Left ventricle myocardium inferior (tissue), 1 donor: ENCODE data around the gene KCNN3. TPM values are rescaled to one million over a fixed set of nuclear protein-coding genes. Genes with fewer than 3 reads are reported as not detected.

Experiments
- DNase-seq: peaks from one replicate; pipeline ENCODE4 v3.0.0-alpha.2; 2020
- H3K27ac ChIP-seq: fragments of 200-600 bp; replicated peaks from 2 replicates; pipeline ENCODE4 v1.8.0; 2021
- H3K27me3 ChIP-seq: fragments of 200-600 bp; 2 replicates; pipeline ENCODE4 v1.8.0; 2021; ENCODE audit warnings: low read depth
- H3K36me3 ChIP-seq: fragments of 200-600 bp; 2 replicates; pipeline ENCODE4 v1.8.0; 2021
- H3K4me1 ChIP-seq: fragments of 200-600 bp; 2 replicates; pipeline ENCODE4 v1.8.0; 2021
- H3K4me3 ChIP-seq: fragments of 200-600 bp; 2 replicates; pipeline ENCODE4 v1.8.0; 2021; ENCODE audit warnings: mild to moderate bottlenecking, moderate library complexity
- H3K9me3 ChIP-seq: fragments of 200-600 bp; replicated peaks from 2 replicates; pipeline ENCODE4 v1.8.0; 2021
- CTCF ChIP-seq: fragments of 200-600 bp; IDR thresholded peaks from 2 replicates; pipeline ENCODE4 v1.8.0; 2021; ENCODE audit warnings: antibody characterized with exemption, mild to moderate bottlenecking, borderline replicate concordance
- intact Hi-C: fragments of 100-400 bp; cut with micrococcal nuclease; formaldehyde crosslinking; loops from one replicate; pipeline ENCODE4 v1.11.0; 2022
- total RNA-seq: library from RNA; stranded (reverse); fragmentation: NEBNext Ultra II Directional; extraction: Animal tissue kit (Norgen Biotek cat#: 25700); gene quantifications from one replicate; pipeline ENCODE4 v1.2.1, GENCODE V29; 2021
- donor health status: DM: no; HTN: yes; CAD: no; lungs with severe emphysema.

KCNN3 gene
- total RNA-seq, 1 donor from 2014 or later: 4.8 TPM

DNA sequence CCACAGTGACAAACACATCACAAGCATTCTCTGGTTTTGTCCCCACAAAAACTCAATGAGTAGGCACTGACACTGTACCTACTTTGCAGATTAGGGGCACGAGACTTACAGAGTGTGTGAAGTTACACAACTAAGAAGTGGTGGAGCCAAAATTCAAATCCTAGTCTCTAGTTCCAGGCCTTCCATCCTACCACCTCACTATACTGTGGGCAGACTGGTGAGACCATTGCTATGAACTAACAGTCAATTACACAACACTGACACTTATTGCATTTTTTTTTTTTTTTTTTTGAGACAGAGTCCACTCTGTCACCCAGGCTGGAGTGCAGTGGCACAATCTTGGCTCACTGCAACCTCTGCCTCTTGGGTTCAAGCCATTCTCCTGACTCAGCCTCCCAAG, 71.4 kb downstream of the KCNN3 start:
- peaks cover 15% of the 10 kb centered on the region for H3K4me1 ChIP-seq
- intact Hi-C loops: no loop called here
- DNase-seq: no peak
- H3K4me3 ChIP-seq: no peak overlapping the region
- no peaks in the 10 kb centered on the region for H3K27me3 ChIP-seq
- TF ChIP-seq CTCF: no peak
- H3K36me3 ChIP-seq: no peaks in the 10 kb centered on the region
- H3K27ac ChIP-seq: no peak overlapping the region
- no peaks in the 10 kb centered on the region for H3K9me3 ChIP-seq

GRCh38 chr1:154797175-154797574, 72.9 kb downstream of the KCNN3 start:
- intact Hi-C loops: no loop called here
- DNase-seq: no peak
- TF ChIP-seq CTCF: no peak

DNA sequence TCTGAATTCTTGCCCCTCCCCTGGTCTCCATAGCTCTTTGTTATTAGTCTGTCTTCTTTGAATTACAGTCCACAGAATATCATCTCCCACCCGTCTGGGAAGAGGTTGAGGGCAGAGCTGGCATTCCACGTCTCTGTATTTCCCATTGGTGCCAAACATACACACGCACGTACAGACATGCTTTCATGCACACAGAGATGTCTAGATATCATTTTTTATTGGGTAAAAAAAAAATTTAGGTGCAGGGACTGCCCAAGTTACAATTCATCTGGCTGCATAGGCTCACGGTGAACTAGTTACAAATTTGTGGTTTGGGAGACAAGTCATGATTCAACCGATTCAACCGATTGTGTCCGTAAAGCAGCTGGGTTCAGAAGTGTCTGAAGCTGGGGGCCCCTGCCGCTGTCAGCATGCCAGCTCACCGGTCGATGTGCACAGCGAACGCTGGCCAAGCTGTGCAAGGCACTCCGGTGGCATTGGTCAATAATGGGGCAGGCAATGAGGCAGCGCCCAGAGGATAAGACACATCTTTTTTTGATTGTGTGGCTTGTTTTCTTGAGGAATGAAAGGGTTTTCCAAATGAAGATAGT, 73.7 kb downstream of the KCNN3 start:
- no peaks in the 10 kb centered on the region for H3K27me3 ChIP-seq
- no peak for DNase-seq

More at GRCh38 chr1:154797175-154797574, 72.9 kb downstream of the KCNN3 start:
- Histone ChIP-seq H3K27me3 (no peaks in the 10 kb centered on the region), H3K4me1 (peaks cover 1% of the 10 kb centered on the region), H3K9me3 (no peaks in the 10 kb centered on the region), H3K4me3 (no peak overlapping the region), H3K27ac (no peak overlapping the region), H3K36me3 (no peaks in the 10 kb centered on the region)

DNA sequence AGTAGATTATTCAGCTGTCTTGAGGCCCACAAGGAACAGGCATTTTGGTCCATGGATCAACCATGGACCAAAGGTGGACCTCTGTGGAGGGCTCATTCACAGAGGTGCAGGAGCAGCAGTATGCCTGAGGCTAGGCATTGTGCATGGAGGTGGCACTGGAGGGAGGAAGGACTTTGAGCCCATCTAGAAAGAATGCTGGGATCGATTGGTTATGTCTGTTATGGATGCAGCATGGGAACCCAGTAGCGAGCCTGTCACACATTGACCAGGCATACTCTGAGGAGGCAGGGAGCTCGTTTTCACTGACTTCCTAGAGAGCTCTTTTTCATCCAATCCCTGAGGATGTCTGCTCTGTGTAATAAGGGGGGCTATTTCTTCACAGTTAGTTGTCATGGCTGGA, 75.5 kb downstream of the KCNN3 start:
- Histone ChIP-seq H3K4me3 (no peak overlapping the region), H3K4me1 (peaks cover 12% of the 10 kb centered on the region), H3K9me3 (no peaks in the 10 kb centered on the region), H3K27ac (no peak overlapping the region), H3K36me3 (no peaks in the 10 kb centered on the region), H3K27me3 (peaks cover 6% of the 10 kb centered on the region)
- DNase-seq: no peak
- TF ChIP-seq CTCF: no peak
- intact Hi-C loops: no loop called here

More for the DNA sequence above, 73.7 kb downstream of the KCNN3 start:
- no peak for TF ChIP-seq CTCF
- peaks cover 8% of the 10 kb centered on the region for H3K4me1 ChIP-seq
- no peak overlapping the region for H3K4me3 ChIP-seq
- no peaks in the 10 kb centered on the region for H3K36me3 ChIP-seq
- no peaks in the 10 kb centered on the region for H3K9me3 ChIP-seq
- H3K27ac ChIP-seq: no peak overlapping the region
- intact Hi-C loops: no loop called here

DNA sequence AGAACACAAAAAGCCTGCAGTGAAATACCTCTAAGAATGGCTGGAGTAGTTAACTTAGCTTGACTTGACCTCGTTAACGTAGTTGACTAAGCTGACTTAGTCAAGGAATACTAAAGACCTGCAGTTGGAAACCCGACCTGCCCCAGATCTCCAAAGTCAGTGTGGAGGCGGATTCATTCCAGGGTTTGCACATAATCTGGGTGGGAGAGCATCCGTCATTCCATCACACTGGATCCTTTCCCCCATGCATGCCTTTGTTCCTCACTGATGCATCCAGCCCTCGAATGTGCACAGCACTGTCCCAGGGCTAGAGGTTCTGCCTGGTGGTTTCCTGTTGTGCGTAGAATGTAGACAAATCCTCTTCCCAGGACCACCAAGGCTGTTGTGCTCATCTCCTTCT, 76.4 kb downstream of the KCNN3 start:
- DNase-seq: no peak
- no peak overlapping the region for H3K27ac ChIP-seq
- no peak overlapping the region for H3K4me3 ChIP-seq
- H3K36me3 ChIP-seq: no peaks in the 10 kb centered on the region
- peaks cover 6% of the 10 kb centered on the region for H3K27me3 ChIP-seq
- H3K4me1 ChIP-seq: peaks cover 12% of the 10 kb centered on the region
- H3K9me3 ChIP-seq: no peaks in the 10 kb centered on the region
- intact Hi-C loops: no loop called here
- no peak for TF ChIP-seq CTCF

DNA sequence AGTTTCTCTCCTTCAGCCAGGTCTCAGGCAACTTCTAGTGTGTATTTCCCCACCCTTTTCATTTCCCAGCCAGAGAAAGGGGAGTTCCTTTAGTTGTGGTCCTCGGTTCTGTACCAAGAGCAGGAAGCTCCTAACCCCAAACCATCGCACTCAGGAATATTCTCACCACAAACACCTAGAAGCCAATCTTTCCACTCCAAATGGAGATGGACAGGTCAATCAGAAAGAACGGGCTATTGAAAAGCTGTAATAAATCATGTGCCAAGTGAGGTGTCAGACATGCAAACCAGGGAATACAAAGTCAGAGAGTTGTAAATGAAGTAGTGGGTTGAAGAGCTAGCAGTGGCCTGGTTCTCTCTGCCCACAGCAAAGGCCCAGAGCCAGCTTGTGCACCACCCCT, 77.2 kb downstream of the KCNN3 start:
- no peaks in the 10 kb centered on the region for H3K36me3 ChIP-seq
- H3K9me3 ChIP-seq: no peaks in the 10 kb centered on the region
- no peak overlapping the region for H3K4me3 ChIP-seq
- H3K27ac ChIP-seq: no peak overlapping the region
- TF ChIP-seq CTCF: no peak
- peaks cover 12% of the 10 kb centered on the region for H3K4me1 ChIP-seq
- no peak for DNase-seq
- intact Hi-C loops: no loop called here
- H3K27me3 ChIP-seq: peaks cover 6% of the 10 kb centered on the region
